H9 (cell line): ENCODE measurements around the gene ANGPTL1. TPM values are rescaled to one million over a fixed set of nuclear protein-coding genes. Genes with fewer than 3 reads are reported as not detected.

ENCODE experiments used
- DNase-seq: peaks from one replicate; pipeline ENCODE4 v3.0.0-alpha.2; 2017
- H2AFZ ChIP-seq: one replicate; pipeline ENCODE4 v1.6.1; 2013; ENCODE audit warnings: mild to moderate bottlenecking, low read length, control low read depth, moderate library complexity
- H2AK5ac ChIP-seq: 2 replicates; pipeline ENCODE4 v1.6.1; 2013; ENCODE audit warnings: low read length, control low read depth, mixed read lengths; ENCODE audit not compliant: insufficient read length
- H2BK120ac ChIP-seq: one replicate; pipeline ENCODE4 v1.6.1; 2013; ENCODE audit warnings: low read depth, mild to moderate bottlenecking, low read length, control low read depth, inconsistent platforms; ENCODE audit not compliant: poor library complexity, severe bottlenecking
- H2BK12ac ChIP-seq: 2 replicates; pipeline ENCODE4 v1.6.1; 2013; ENCODE audit warnings: low read length, control low read depth, mixed read lengths, low read depth; ENCODE audit not compliant: insufficient read length
- H2BK15ac ChIP-seq: 2 replicates; pipeline ENCODE4 v1.6.1; 2013; ENCODE audit warnings: low read depth, low read length, control low read depth
- H2BK20ac ChIP-seq: one replicate; pipeline ENCODE4 v1.6.1; 2013; ENCODE audit warnings: low read depth, mild to moderate bottlenecking, low read length, control low read depth, inconsistent platforms; ENCODE audit not compliant: poor library complexity, severe bottlenecking
- H2BK5ac ChIP-seq: 2 replicates; pipeline ENCODE4 v1.6.1; 2013; ENCODE audit warnings: low read length, control low read depth, mixed read lengths; ENCODE audit not compliant: insufficient read length
- H3K14ac ChIP-seq: 2 replicates; pipeline ENCODE4 v1.6.1; 2013; ENCODE audit warnings: low read length, control low read depth; ENCODE audit not compliant: insufficient read depth
- H3K18ac ChIP-seq: 2 replicates; pipeline ENCODE4 v1.6.1; 2013; ENCODE audit warnings: low read depth, mild to moderate bottlenecking, mixed read lengths, low read length, control low read depth; ENCODE audit not compliant: insufficient read length
- H3K23ac ChIP-seq: 2 replicates; pipeline ENCODE4 v1.6.1; 2013; ENCODE audit warnings: low read length, control low read depth, mixed read lengths, low read depth; ENCODE audit not compliant: insufficient read length
- H3K23me2 ChIP-seq: 2 replicates; pipeline ENCODE4 v1.6.1; 2013; ENCODE audit warnings: low read depth, mild to moderate bottlenecking, mixed read lengths, low read length, control low read depth; ENCODE audit not compliant: insufficient read length, poor library complexity, severe bottlenecking
- H3K27ac ChIP-seq: 2 replicates; pipeline ENCODE4 v1.5.1; 2013; ENCODE audit warnings: low read length, control low read depth, mixed read lengths, low read depth; ENCODE audit not compliant: insufficient read length
- H3K27me3 ChIP-seq: 2 replicates; pipeline ENCODE4 v1.6.1; 2013; ENCODE audit warnings: low read length, control low read depth, inconsistent platforms; ENCODE audit not compliant: insufficient read depth
- H3K4ac ChIP-seq: 2 replicates; pipeline ENCODE4 v1.6.1; 2013; ENCODE audit warnings: low read depth, mild to moderate bottlenecking, control low read depth, inconsistent platforms, low read length, moderate library complexity
- H3K4me1 ChIP-seq: 2 replicates; pipeline ENCODE4 v1.6.1; 2013; ENCODE audit warnings: low read length, control low read depth, inconsistent platforms; ENCODE audit not compliant: insufficient read depth
- H3K4me2 ChIP-seq: 2 replicates; pipeline ENCODE4 v1.6.1; 2013; ENCODE audit warnings: low read length, control low read depth, mixed read lengths; ENCODE audit not compliant: insufficient read length, insufficient read depth
- H3K56ac ChIP-seq: 2 replicates; pipeline ENCODE4 v1.6.1; 2013; ENCODE audit warnings: low read depth, mild to moderate bottlenecking, mixed read lengths, low read length, control low read depth; ENCODE audit not compliant: insufficient read length
- H3K79me1 ChIP-seq: 2 replicates; pipeline ENCODE4 v1.6.1; 2013; ENCODE audit warnings: low read depth, mild to moderate bottlenecking, moderate library complexity, low read length, control low read depth, inconsistent platforms; ENCODE audit not compliant: insufficient read depth, poor library complexity, severe bottlenecking
- H3K79me2 ChIP-seq: 2 replicates; pipeline ENCODE4 v1.6.1; 2013; ENCODE audit warnings: low read length, control low read depth, inconsistent platforms; ENCODE audit not compliant: insufficient read depth
- H3K9ac ChIP-seq: 2 replicates; pipeline ENCODE4 v1.6.1; 2013; ENCODE audit warnings: low read length, control low read depth, mixed read lengths; ENCODE audit not compliant: insufficient read length; ENCODE audit errors: extremely low read depth
- H3K9me3 ChIP-seq: one replicate; pipeline ENCODE4 v1.6.1; 2013; ENCODE audit warnings: low read depth, low read length, inconsistent platforms; ENCODE audit not compliant: control insufficient read depth
- H3T11ph ChIP-seq: one replicate; pipeline ENCODE4 v1.6.1; 2013; ENCODE audit warnings: mild to moderate bottlenecking, low read length, control low read depth, inconsistent platforms
- H4K20me1 ChIP-seq: one replicate; pipeline ENCODE4 v1.6.1; 2013; ENCODE audit not compliant: control insufficient read depth, insufficient read length, insufficient read depth
- H4K5ac ChIP-seq: 2 replicates; pipeline ENCODE4 v1.6.1; 2013; ENCODE audit warnings: low read depth, mild to moderate bottlenecking, mixed read lengths, low read length, control low read depth; ENCODE audit not compliant: insufficient read length
- H4K8ac ChIP-seq: replicated peaks from 2 replicates; pipeline ENCODE4 v1.6.1; 2013; ENCODE audit warnings: low read length, control low read depth, mixed read lengths, low read depth; ENCODE audit not compliant: insufficient read length
- H4K91ac ChIP-seq: 2 replicates; pipeline ENCODE4 v1.6.1; 2013; ENCODE audit warnings: low read depth, mild to moderate bottlenecking, moderate library complexity, mixed read lengths, low read length, control low read depth; ENCODE audit not compliant: insufficient read length
- H3K27ac Mint-ChIP-seq, 3 experiments: 2 replicates in 2 of 3; 3 replicates in 1 of 3; pipeline ENCODE4 v1.8.0; 2020 to 2021; ENCODE audit warnings: mixed read lengths in 3 of 3, mild to moderate bottlenecking in 1 of 3, moderate library complexity in 1 of 3
- H3K27me3 Mint-ChIP-seq: 2 replicates; pipeline ENCODE4 v1.8.0; 2021; ENCODE audit warnings: low read depth, mild to moderate bottlenecking, moderate library complexity, mixed read lengths
- H3K36me3 Mint-ChIP-seq, 3 experiments: 2 replicates in 2 of 3; 3 replicates in 1 of 3; pipeline ENCODE4 v1.8.0; 2020 to 2021; ENCODE audit warnings: low read depth in 3 of 3, mixed read lengths in 3 of 3; ENCODE audit not compliant: insufficient read depth in 1 of 3
- H3K4me1 Mint-ChIP-seq, 2 experiments: 2 replicates each; pipeline ENCODE4 v1.8.0; 2020; ENCODE audit warnings: mixed read lengths in 2 of 2
- H3K4me3 Mint-ChIP-seq, 2 experiments: 2 replicates in 1 of 2; 3 replicates in 1 of 2; pipeline ENCODE4 v1.8.0; 2020 to 2021; ENCODE audit warnings: mild to moderate bottlenecking in 2 of 2, mixed read lengths in 2 of 2, moderate library complexity in 1 of 2
- H3K9me3 Mint-ChIP-seq, 2 experiments: 2 replicates in 1 of 2; 3 replicates in 1 of 2; pipeline ENCODE4 v1.8.0; 2020; ENCODE audit warnings: mild to moderate bottlenecking in 2 of 2, mixed read lengths in 2 of 2, moderate library complexity in 1 of 2
- CTCF ChIP-seq: fragments of 200-600 bp; sonication (generic); conservative IDR thresholded peaks from 3 replicates; pipeline ENCODE4 v1.8.0; 2021; ENCODE audit warnings: antibody characterized with exemption, mild to moderate bottlenecking
- WGBS: extraction: QIAGEN DNeasy Blood & Tissue Kit; methylation state at CpG from one replicate; pipeline ENCODE4 v1.1.7; 2013; ENCODE audit warnings: missing lambda C conversion rate, low lambda C conversion rate, mixed read lengths; ENCODE audit not compliant: insufficient read length; ENCODE audit errors: extremely low coverage; 5-methylcytosine and 5-hydroxymethylcytosine counted together
- total RNA-seq: library from RNA; stranded (reverse); gene quantifications from 2 replicates; pipeline ENCODE4 v1.2.1, GENCODE V29; 2021

The ANGPTL1 gene
- total RNA-seq, 1 experiment from 2014 or later: not detected

DNA sequence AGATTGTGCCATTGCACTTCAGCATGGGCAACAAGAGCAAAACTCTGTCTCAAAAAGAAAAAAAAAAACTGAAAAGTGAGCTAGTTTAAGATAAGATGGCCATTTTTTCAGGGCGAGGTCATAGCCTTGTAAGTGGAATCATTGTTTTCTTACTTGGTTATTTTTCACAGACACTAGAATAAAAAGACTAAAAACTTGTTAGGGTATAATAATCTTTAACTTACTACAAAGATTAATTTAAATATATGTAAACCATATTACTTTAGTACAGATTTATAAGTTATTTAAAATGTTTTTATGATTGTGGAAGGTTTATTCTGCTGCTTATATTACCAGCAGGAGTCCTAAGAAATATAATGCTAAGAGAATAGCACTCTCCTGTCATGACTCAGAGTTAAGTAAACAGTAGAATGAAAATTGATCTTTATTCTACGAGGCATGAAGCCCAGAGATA, 23.5 kb downstream of the ANGPTL1 start:
- Histone ChIP-seq H3K23me2 (no peaks in the 10 kb centered on the region), H2BK5ac (no peak overlapping the region), H3K9ac (no peak overlapping the region), H3T11ph (no peak overlapping the region), H4K20me1 (no peaks in the 10 kb centered on the region), H2AK5ac (no peak overlapping the region), H3K4me2 (no peak overlapping the region), H3K27ac (no peak overlapping the region), H4K8ac (no peak overlapping the region), H3K4me1 (no peaks in the 10 kb centered on the region), H3K23ac (no peak overlapping the region), H4K91ac (no peak overlapping the region), H3K56ac (no peak overlapping the region), H3K18ac (no peak overlapping the region), H2BK120ac (no peak overlapping the region), H3K79me2 (no peaks in the 10 kb centered on the region), H3K14ac (no peak overlapping the region), H2BK12ac (no peak overlapping the region), H3K4ac (no peak overlapping the region), H2BK15ac (no peak overlapping the region), H3K79me1 (no peaks in the 10 kb centered on the region), H4K5ac (no peak overlapping the region), H3K9me3 (no peaks in the 10 kb centered on the region), H2AFZ (no peak overlapping the region), H2BK20ac (no peak overlapping the region), H3K27me3 (no peaks in the 10 kb centered on the region)
- no peaks in the 10 kb centered on the region for H3K36me3 Mint-ChIP-seq
- no peaks in the 10 kb centered on the region for H3K9me3 Mint-ChIP-seq
- H3K27ac Mint-ChIP-seq: no peak overlapping the region
- no peak for TF ChIP-seq CTCF
- no CpG with 5 or more reads among the region's 2 CpGs for WGBS
- DNase-seq: no peak
- H3K4me1 Mint-ChIP-seq: peaks cover 0 to 3% of the 10 kb centered on the region in 2 experiments; a peak in 1 of 4 replicates
- H3K27me3 Mint-ChIP-seq: no peaks in the 10 kb centered on the region
- no peak overlapping the region for H3K4me3 Mint-ChIP-seq
